ENCODE measurements around the gene RBM20.

DNA sequence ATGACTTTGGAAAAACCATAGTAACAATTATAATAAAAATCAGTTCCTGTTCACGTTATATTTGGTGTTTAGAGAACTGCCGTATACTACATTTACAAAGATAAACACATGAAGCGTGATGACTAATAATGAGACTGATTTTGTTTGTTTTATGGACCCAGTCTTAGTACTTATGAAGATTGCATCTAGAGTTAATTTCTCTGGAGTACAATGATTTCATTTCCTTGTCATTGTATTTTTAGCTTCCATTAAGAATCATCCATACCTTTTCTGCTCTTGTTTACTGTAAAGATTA lies 2.9 kb downstream of the RBM20 start:
- TF ChIP-seq, protein P1, sequence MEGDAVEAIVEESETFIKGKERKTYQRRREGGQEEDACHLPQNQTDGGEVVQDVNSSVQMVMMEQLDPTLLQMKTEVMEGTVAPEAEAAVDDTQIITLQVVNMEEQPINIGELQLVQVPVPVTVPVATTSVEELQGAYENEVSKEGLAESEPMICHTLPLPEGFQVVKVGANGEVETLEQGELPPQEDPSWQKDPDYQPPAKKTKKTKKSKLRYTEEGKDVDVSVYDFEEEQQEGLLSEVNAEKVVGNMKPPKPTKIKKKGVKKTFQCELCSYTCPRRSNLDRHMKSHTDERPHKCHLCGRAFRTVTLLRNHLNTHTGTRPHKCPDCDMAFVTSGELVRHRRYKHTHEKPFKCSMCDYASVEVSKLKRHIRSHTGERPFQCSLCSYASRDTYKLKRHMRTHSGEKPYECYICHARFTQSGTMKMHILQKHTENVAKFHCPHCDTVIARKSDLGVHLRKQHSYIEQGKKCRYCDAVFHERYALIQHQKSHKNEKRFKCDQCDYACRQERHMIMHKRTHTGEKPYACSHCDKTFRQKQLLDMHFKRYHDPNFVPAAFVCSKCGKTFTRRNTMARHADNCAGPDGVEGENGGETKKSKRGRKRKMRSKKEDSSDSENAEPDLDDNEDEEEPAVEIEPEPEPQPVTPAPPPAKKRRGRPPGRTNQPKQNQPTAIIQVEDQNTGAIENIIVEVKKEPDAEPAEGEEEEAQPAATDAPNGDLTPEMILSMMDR (conservative IDR thresholded peaks at IDR 0.05; ENCODE audit: low read depth in 2 of 2): no peak
- no peak for TF ChIP-seq POLR2AphosphoS5 (IDR thresholded peaks at IDR 0.05; ENCODE audit: low read depth)
- TF ChIP-seq CREB1 (CRISPR knock-in tag; IDR thresholded peaks at IDR 0.05; ENCODE audit: low read depth): no peak
- TF ChIP-seq NANOG (IDR thresholded peaks at IDR 0.05; ENCODE audit: borderline replicate concordance): no peak
- TF ChIP-seq EZH2 (IDR thresholded peaks at IDR 0.05; ENCODE audit: low read depth, unreplicated experiment): no peak
- TF ChIP-seq, protein P2, sequence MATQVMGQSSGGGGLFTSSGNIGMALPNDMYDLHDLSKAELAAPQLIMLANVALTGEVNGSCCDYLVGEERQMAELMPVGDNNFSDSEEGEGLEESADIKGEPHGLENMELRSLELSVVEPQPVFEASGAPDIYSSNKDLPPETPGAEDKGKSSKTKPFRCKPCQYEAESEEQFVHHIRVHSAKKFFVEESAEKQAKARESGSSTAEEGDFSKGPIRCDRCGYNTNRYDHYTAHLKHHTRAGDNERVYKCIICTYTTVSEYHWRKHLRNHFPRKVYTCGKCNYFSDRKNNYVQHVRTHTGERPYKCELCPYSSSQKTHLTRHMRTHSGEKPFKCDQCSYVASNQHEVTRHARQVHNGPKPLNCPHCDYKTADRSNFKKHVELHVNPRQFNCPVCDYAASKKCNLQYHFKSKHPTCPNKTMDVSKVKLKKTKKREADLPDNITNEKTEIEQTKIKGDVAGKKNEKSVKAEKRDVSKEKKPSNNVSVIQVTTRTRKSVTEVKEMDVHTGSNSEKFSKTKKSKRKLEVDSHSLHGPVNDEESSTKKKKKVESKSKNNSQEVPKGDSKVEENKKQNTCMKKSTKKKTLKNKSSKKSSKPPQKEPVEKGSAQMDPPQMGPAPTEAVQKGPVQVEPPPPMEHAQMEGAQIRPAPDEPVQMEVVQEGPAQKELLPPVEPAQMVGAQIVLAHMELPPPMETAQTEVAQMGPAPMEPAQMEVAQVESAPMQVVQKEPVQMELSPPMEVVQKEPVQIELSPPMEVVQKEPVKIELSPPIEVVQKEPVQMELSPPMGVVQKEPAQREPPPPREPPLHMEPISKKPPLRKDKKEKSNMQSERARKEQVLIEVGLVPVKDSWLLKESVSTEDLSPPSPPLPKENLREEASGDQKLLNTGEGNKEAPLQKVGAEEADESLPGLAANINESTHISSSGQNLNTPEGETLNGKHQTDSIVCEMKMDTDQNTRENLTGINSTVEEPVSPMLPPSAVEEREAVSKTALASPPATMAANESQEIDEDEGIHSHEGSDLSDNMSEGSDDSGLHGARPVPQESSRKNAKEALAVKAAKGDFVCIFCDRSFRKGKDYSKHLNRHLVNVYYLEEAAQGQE (IDR thresholded peaks at IDR 0.05; ENCODE audit: unreplicated experiment): no peak
- TF ChIP-seq JUNB (IDR thresholded peaks at IDR 0.05; ENCODE audit: unreplicated experiment): no peak
- TF ChIP-seq EZH2phosphoT487 (IDR thresholded peaks at IDR 0.05; ENCODE audit: unreplicated experiment): no peak
- TF ChIP-seq STAT1 (IDR thresholded peaks at IDR 0.05; ENCODE audit: unreplicated experiment): no peak

All from GM23338 (cell line).